Hepatocyte (in vitro differentiated cells): ENCODE measurements around the gene TTLL1. TPM values are rescaled to one million over a fixed set of nuclear protein-coding genes. Genes with fewer than 3 reads are reported as not detected.
A peak's percentile ranks its signal among the peaks of the same experiment; 100 is the strongest.

Experiments used
- DNase-seq: peaks from one replicate; pipeline ENCODE4 v3.0.0-alpha.2; 2016; ENCODE audit warnings: low spot score
- H2AFZ ChIP-seq: fragments of 200-600 bp; sonication (generic); 2 replicates; pipeline ENCODE4 v1.6.0; 2016; ENCODE audit warnings: antibody characterized with exemption, mild to moderate bottlenecking
- H3K27ac ChIP-seq: fragments of 200-600 bp; sonication (generic); 2 replicates; pipeline ENCODE4 v1.5.1; 2016; ENCODE audit warnings: mild to moderate bottlenecking
- H3K27me3 ChIP-seq: fragments of 200-600 bp; sonication (generic); 2 replicates; pipeline ENCODE4 v1.6.1; 2016
- H3K36me3 ChIP-seq: fragments of 200-600 bp; sonication (generic); replicated peaks from 2 replicates; pipeline ENCODE4 v1.5.1; 2016; ENCODE audit warnings: low read depth; ENCODE audit not compliant: insufficient read depth
- H3K4me1 ChIP-seq: fragments of 200-600 bp; sonication (generic); 2 replicates; pipeline ENCODE4 v1.5.1; 2016; ENCODE audit warnings: mild to moderate bottlenecking, moderate library complexity; ENCODE audit not compliant: insufficient read depth
- H3K4me2 ChIP-seq: fragments of 200-600 bp; sonication (generic); 2 replicates; pipeline ENCODE4 v1.6.0; 2016
- H3K4me3 ChIP-seq: fragments of 200-600 bp; sonication (generic); 2 replicates; pipeline ENCODE4 v1.5.1; 2016; ENCODE audit warnings: mild to moderate bottlenecking
- H3K79me2 ChIP-seq: fragments of 200-600 bp; sonication (generic); 2 replicates; pipeline ENCODE4 v1.6.0; 2017; ENCODE audit warnings: mild to moderate bottlenecking
- H3K9me2 ChIP-seq: fragments of 200-600 bp; sonication (generic); replicated peaks from 2 replicates; pipeline ENCODE4 v1.6.0; 2017; ENCODE audit warnings: mild to moderate bottlenecking; ENCODE audit not compliant: insufficient read depth
- H3K9me3 ChIP-seq: fragments of 200-600 bp; sonication (generic); 2 replicates; pipeline ENCODE4 v1.5.1; 2016; ENCODE audit warnings: low read depth, mild to moderate bottlenecking
- H4K20me1 ChIP-seq: fragments of 200-600 bp; sonication (generic); 2 replicates; pipeline ENCODE4 v1.6.0; 2016; ENCODE audit warnings: mild to moderate bottlenecking; ENCODE audit not compliant: insufficient read depth, poor library complexity, severe bottlenecking
- EZH2 ChIP-seq: fragments of 200-600 bp; sonication (generic); IDR thresholded peaks from 2 replicates; pipeline ENCODE4 v1.6.1; 2016; ENCODE audit warnings: antibody characterized with exemption, mild to moderate bottlenecking, borderline replicate concordance
- EZH2phosphoT487 ChIP-seq: fragments of 200-600 bp; sonication (generic); IDR thresholded peaks from one replicate; pipeline ENCODE4 v1.6.1; 2018; ENCODE audit warnings: antibody characterized with exemption, mild to moderate bottlenecking, low read depth, moderate library complexity; ENCODE audit not compliant: unreplicated experiment, severe bottlenecking
- WGBS: methylation state at CpG from one replicate; pipeline ENCODE4 v1.1.6; 2016; ENCODE audit warnings: low lambda C conversion rate; ENCODE audit errors: missing lambda C conversion rate; 5-methylcytosine and 5-hydroxymethylcytosine counted together
- polyA plus RNA-seq: library from polyadenylated mRNA; unstranded; fragments of >200 nt; fragmentation: Nextera tagmentation; extraction: Ambion mirVana; gene quantifications from 2 replicates; pipeline ENCODE4 v1.2.1, GENCODE V29; 2016
- total RNA-seq: library from RNA; depleted of rRNA; stranded (reverse); fragments of >200 nt; gene quantifications from 2 replicates; pipeline ENCODE4 v1.2.3, GENCODE V29; 2014
- TF ChIP-seq, protein P1 (sequence below): fragments of 200-600 bp; sonication (generic); IDR thresholded peaks from 2 replicates; pipeline ENCODE4 v1.5.1; 2016; ENCODE audit warnings: antibody characterized with exemption, mild to moderate bottlenecking; ENCODE audit not compliant: poor library complexity

TTLL1 gene
- total and polyA plus RNA-seq, 2 experiments from 2014 or later: 6.4 to 8.7 TPM

DNA sequence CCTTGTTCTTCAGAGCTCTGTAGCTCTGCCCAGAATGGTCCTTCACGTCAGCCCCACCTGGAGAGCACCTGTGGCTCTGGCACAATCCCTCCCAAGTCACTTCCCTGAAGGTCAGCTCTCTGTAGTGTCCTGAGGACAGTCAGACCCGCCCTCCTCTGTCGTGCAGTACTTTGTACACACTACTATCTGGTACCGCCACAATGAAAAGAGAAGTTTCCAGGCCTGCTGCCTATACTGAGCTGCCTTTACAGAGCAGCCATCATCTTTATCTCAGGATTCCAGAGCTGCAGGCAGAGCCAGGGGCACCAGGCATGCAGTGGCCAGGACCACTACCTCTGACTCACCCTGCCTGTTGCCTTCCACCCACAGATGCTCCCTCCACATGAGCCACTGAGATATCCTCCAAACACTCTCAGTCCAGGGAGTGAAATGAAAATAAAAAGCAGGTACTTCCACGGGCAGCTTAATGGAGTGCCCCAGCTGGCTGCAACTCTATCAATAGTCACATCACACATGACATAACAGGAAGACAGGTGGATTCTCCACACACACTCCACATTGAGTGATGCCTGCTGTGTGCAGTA, 81.6 kb downstream of the TTLL1 start:
- Histone ChIP-seq H3K4me1 (peaks cover 82% of the 10 kb centered on the region), H3K4me3 (no peak overlapping the region), H3K36me3 (no peaks in the 10 kb centered on the region), H4K20me1 (peaks cover 7% of the 10 kb centered on the region), H2AFZ (no peak overlapping the region), H3K9me3 (no peaks in the 10 kb centered on the region), H3K9me2 (no peaks in the 10 kb centered on the region), H3K4me2 (peak overlapping the region; percentile 45), H3K27ac (peak overlapping the region; percentile 89), H3K27me3 (no peaks in the 10 kb centered on the region), H3K79me2 (peaks cover 91% of the 10 kb centered on the region)
- TF ChIP-seq EZH2phosphoT487 (no peak), EZH2 (no peak)
- TF ChIP-seq, protein P1, sequence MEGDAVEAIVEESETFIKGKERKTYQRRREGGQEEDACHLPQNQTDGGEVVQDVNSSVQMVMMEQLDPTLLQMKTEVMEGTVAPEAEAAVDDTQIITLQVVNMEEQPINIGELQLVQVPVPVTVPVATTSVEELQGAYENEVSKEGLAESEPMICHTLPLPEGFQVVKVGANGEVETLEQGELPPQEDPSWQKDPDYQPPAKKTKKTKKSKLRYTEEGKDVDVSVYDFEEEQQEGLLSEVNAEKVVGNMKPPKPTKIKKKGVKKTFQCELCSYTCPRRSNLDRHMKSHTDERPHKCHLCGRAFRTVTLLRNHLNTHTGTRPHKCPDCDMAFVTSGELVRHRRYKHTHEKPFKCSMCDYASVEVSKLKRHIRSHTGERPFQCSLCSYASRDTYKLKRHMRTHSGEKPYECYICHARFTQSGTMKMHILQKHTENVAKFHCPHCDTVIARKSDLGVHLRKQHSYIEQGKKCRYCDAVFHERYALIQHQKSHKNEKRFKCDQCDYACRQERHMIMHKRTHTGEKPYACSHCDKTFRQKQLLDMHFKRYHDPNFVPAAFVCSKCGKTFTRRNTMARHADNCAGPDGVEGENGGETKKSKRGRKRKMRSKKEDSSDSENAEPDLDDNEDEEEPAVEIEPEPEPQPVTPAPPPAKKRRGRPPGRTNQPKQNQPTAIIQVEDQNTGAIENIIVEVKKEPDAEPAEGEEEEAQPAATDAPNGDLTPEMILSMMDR: no peak
- WGBS: 34% methylated on average over 5 of the region's 5 CpGs
- DNase-seq: peak; percentile 79

DNA sequence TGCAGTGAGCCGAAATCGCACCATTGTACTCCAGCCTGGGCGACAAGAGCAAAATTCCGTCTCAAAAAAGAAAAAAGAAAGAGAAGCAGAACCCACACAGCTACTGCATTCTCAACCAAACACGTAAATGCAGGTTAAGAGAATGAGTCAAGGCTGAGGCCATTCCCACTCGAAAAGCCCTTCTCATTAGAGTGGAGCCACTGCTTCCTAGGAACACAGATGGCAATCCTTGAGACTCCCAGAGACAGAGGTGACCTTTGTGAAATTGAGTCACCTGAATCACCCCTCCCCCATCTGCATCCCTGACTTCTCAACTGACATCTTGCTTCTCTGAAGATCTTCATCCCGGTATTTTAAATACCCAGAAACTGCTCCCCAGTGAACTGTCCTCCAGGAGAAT, 82.4 kb downstream of the TTLL1 start:
- peak overlapping the region; percentile 10 for H3K4me2 ChIP-seq
- H3K9me2 ChIP-seq: no peaks in the 10 kb centered on the region
- peaks cover 88% of the 10 kb centered on the region for H3K4me1 ChIP-seq
- peaks cover 6% of the 10 kb centered on the region for H4K20me1 ChIP-seq
- no peak overlapping the region for H3K4me3 ChIP-seq
- TF ChIP-seq, protein P1: no peak
- no peak for TF ChIP-seq EZH2phosphoT487
- TF ChIP-seq EZH2: no peak
- DNase-seq: peak; percentile 44
- H3K27me3 ChIP-seq: no peaks in the 10 kb centered on the region
- no peaks in the 10 kb centered on the region for H3K9me3 ChIP-seq
- H3K79me2 ChIP-seq: peaks cover 91% of the 10 kb centered on the region
- H3K27ac ChIP-seq: peak overlapping the region; percentile 89
- 92% methylated on average over 7 of the region's 7 CpGs for WGBS
- H3K36me3 ChIP-seq: no peaks in the 10 kb centered on the region
- no peak overlapping the region for H2AFZ ChIP-seq

DNA sequence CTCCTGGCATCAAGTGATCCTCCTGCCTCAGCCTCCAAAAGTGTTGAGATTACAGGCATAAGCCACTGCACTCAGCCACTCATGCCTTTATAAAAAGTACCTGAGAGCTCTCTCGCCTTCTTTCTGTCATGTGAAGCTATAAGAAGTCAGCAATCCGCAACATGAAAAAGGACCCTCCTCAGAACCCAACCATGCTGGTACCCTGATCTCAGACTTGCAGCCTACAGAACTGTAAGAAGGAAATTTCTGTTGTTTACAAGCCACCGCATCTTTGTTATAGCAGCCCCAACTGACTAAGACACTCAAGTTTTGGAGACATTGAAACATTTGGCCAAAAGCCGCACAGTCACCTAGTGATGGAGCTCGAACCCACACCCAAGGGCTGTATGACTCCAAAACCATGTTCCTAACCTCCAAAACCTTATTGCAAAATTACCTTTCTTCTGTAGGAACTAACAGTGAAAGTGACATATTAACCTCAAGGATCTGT, 83.1 kb downstream of the TTLL1 start:
- Histone ChIP-seq H3K79me2 (peaks cover 92% of the 10 kb centered on the region), H3K4me3 (no peak overlapping the region), H3K36me3 (no peaks in the 10 kb centered on the region), H3K4me2 (no peak overlapping the region), H3K27ac (peak overlapping the region; percentile 89), H3K9me3 (no peaks in the 10 kb centered on the region), H3K27me3 (no peaks in the 10 kb centered on the region), H3K9me2 (no peaks in the 10 kb centered on the region), H2AFZ (no peak overlapping the region), H4K20me1 (peaks cover 6% of the 10 kb centered on the region), H3K4me1 (peaks cover 88% of the 10 kb centered on the region)
- TF ChIP-seq EZH2: no peak
- TF ChIP-seq EZH2phosphoT487: no peak
- TF ChIP-seq, protein P1: no peak
- WGBS: 100% methylated on average over 5 of the region's 5 CpGs
- DNase-seq: no peak
